Nasal cavity respiratory epithelium epithelial cell of viscerocranial mucosa (primary cell): Measurements from ENCODE around the gene GIMAP1. TPM values are rescaled to one million over a fixed set of nuclear protein-coding genes. Genes with fewer than 3 reads are reported as not detected.

Experiments
- total RNA-seq: library from RNA; depleted of rRNA; stranded (reverse); fragments of >200 nt; gene quantifications from 2 replicates; pipeline ENCODE4 v1.2.3, GENCODE V29; 2014

The GIMAP1 gene
- not detected in 2 replicates for total RNA-seq

DNA sequence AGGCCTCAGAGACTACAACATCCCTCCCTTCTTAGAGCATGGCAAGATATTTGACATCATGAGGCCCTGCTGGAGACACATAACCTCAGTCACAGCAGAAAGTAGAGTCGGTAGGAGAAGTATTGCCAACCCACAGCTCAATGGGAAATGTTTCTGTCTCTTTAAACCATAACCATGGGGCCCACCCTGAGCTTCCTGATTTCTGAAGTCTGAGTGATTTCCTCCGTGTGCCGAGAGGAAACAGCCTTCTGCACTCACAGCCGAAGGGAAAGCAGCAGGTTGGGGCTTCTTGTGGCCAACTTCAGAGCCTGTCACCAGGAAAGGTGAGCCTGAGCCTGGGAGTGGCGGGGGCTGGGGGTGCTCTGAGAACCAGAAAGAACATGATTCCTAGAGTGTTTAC is at the start of gene GIMAP1:
GIMAP1 (plus strand) TSS at position 246 of the 400 bp plus-strand sequence. CDS start 2,435 bp downstream, outside the sequence.

DNA sequence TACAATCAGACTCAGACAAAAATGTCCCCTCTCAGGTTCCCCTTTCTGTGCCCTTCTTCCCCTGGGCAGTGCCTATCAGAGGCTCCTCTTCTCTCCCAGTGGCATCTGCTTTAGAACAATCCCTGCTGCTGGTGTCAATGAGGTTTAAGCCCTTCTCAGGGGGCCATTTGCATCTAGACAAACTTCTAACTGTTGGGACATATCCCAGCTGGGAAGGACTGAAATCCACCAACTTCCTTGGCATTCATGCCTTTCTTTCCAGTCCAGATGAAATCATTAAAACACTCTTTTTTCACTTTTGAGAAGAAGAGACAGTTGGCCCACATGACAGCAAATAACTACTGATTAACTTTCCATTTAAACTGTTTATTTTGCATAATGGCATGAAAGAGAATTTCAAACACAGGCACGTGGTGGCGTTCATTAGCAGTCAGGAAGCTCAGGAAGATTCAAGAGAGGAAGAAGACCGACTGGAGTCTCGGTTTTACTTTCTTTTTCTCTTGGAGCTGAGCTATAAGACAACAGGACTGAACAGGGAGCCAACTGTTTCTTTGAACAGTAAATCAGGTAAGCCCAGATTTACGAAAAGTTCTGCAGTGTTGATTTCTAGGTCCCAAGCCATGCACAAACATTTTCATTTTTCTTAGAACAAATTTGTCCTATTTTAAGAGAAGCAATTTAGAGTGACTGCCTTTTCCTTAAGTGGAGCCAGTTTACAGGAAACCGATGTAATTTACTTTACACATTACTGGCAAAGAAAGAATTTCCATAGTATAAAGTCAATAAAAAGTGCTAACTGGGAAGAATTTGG is 31.0 kb upstream of the GIMAP1 start, which contains the start of gene GIMAP2:
GIMAP2 (plus strand) TSS at position 488 of the 811 bp plus-strand sequence. CDS start 1,354 bp downstream, outside the sequence.

DNA sequence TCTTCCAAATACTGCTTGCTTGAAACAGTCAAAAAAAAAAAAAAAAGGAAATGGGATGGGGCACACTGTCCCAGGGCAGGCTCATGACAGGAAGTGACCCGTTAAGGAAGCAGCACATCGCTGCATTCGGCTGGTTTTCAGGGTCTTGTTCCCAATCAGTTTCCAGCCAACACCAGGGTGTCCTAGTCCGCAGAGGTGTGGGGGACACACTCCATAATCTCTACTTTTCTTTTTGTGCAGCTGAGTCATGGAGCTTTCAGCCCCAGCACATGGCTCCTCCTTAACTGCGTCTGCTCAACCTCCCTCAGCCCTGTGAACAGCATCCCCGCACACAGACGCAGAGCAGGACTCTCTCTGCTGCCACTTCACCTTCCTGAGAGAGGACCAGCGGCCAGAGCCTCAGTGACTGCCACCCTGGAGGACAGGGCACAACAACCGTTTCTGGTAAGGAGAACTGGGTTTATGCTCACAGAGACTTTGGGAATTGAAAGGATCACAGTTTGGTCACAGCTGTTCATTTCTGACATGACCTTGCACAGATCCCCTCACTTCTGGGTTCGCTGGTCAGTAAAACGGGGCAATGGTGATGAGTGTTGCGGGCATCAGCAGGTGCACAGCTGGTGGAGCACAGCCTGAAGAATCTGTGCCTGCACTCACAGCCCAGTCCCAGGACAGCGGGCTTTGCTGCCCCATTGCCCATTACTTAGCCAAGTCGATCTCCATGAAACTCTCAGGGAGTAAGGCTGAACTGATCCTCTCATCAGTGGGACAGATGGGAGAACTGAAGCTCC is 21.0 kb downstream of the GIMAP1 start, which contains the start of gene GIMAP5:
GIMAP5 (plus strand) TSS at position 154 of the 791 bp plus-strand sequence. CDS start 3,467 bp downstream, outside the sequence.

Other genes with a start within 250 kb of the GIMAP1 start
- gene GIMAP7, start 201.7 kb upstream of the GIMAP1 start, total RNA-seq = not detected in 2 replicates
- not detected in 2 replicates for gene GIMAP4, start 149.2 kb upstream of the GIMAP1 start, total RNA-seq
- under 0.01 TPM in 1 of 2 replicates, not detected in the other for gene GIMAP6, start 84.2 kb upstream of the GIMAP1 start, total RNA-seq
- gene GIMAP2, start 30.9 kb upstream of the GIMAP1 start, total RNA-seq = 0.21 TPM in 1 of 2 replicates, not detected in the other
- not detected in 2 replicates for gene GIMAP5, start 20.8 kb downstream of the GIMAP1 start, total RNA-seq
- not detected in 2 replicates for gene TMEM176B, start 83.8 kb downstream of the GIMAP1 start, total RNA-seq
- gene TMEM176A, start 84.2 kb downstream of the GIMAP1 start, total RNA-seq = not detected in 2 replicates
- 0.34 TPM in 1 of 2 replicates, not detected in the other for gene AOC1, start 135.9 kb downstream of the GIMAP1 start, total RNA-seq